Measurements from ENCODE around the gene ETV1.

ETV1 gene

DNA sequence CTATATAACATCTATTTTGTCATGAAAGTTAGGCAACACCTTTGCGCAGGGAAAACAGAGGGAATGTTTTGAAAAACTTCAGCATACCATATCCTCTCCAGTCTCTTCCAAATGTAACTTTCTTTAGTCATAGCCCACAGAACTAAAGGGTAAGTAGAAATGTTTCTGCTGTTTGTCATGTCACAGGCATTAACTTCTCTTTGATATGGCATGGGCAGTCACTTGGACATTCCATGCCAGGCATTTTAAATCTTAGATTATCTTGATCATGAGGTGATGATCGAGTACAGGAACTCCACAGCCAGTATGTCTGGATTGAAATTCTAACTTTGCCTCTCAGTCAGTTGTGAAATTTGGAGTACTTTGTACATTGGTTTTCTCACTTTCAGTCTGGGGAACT, 27.5 kb upstream of the ETV1 start:
- no peaks in the 10 kb centered on the region for H3K27me3 ChIP-seq (ENCODE audit: insufficient read depth, insufficient read length)
- H3K4me3 ChIP-seq (ENCODE audit: insufficient read length, low read depth), result no peak overlapping the region
- H3K4me1 ChIP-seq (ENCODE audit: insufficient read depth, insufficient read length), result no peaks in the 10 kb centered on the region
- H3K36me3 ChIP-seq (ENCODE audit: insufficient read depth, insufficient read length, low read length), result no peaks in the 10 kb centered on the region
- H3K9me3 ChIP-seq (ENCODE audit: insufficient read depth, low read length), result no peaks in the 10 kb centered on the region
- no peak overlapping the region for H3K9ac ChIP-seq (ENCODE audit: insufficient read length, low read depth)
- DNase-seq (ENCODE audit: low read depth, low spot score), result no peak
- TF ChIP-seq YY1 (IDR thresholded peaks at IDR 0.05; ENCODE audit: insufficient read depth, insufficient read length) (no peak), ZNF274 (IDR thresholded peaks at IDR 0.05; ENCODE audit: low read depth, low read length) (no peak), SUZ12 (IDR thresholded peaks at IDR 0.05; ENCODE audit: extremely low read depth, insufficient read depth, insufficient read length) (no peak)

DNA sequence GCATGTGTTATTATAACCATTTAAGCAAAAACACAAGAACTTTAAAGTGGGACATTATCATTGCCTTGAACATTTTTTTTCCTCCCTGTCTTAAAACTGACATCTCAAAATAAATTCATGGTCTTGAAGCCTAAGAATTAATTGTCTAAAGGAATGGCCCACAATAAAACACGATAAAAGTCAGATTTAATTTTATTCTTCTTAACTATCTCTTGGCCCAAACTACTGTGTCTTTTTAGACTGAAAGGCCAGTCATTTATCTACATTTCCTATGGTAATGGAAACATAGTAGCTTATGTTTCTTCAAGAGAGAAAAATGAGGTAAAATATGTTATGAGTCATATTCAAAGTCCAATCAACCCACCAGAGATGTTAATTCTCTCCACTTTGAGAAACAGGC, 24.4 kb upstream of the ETV1 start:
- DNase-seq (ENCODE audit: low read depth, low spot score), result no peak
- H3K4me1 ChIP-seq (ENCODE audit: insufficient read depth, insufficient read length), result no peaks in the 10 kb centered on the region
- H3K36me3 ChIP-seq (ENCODE audit: insufficient read depth, insufficient read length, low read length), result no peaks in the 10 kb centered on the region
- H3K4me3 ChIP-seq (ENCODE audit: insufficient read length, low read depth), result no peak overlapping the region
- no peak overlapping the region for H3K9ac ChIP-seq (ENCODE audit: insufficient read length, low read depth)
- H3K27me3 ChIP-seq (ENCODE audit: insufficient read depth, insufficient read length), result no peaks in the 10 kb centered on the region
- H3K9me3 ChIP-seq (ENCODE audit: insufficient read depth, low read length), result no peaks in the 10 kb centered on the region
- TF ChIP-seq ZNF274 (IDR thresholded peaks at IDR 0.05; ENCODE audit: low read depth, low read length) (no peak), SUZ12 (IDR thresholded peaks at IDR 0.05; ENCODE audit: extremely low read depth, insufficient read depth, insufficient read length) (no peak), YY1 (IDR thresholded peaks at IDR 0.05; ENCODE audit: insufficient read depth, insufficient read length) (no peak)

DNA sequence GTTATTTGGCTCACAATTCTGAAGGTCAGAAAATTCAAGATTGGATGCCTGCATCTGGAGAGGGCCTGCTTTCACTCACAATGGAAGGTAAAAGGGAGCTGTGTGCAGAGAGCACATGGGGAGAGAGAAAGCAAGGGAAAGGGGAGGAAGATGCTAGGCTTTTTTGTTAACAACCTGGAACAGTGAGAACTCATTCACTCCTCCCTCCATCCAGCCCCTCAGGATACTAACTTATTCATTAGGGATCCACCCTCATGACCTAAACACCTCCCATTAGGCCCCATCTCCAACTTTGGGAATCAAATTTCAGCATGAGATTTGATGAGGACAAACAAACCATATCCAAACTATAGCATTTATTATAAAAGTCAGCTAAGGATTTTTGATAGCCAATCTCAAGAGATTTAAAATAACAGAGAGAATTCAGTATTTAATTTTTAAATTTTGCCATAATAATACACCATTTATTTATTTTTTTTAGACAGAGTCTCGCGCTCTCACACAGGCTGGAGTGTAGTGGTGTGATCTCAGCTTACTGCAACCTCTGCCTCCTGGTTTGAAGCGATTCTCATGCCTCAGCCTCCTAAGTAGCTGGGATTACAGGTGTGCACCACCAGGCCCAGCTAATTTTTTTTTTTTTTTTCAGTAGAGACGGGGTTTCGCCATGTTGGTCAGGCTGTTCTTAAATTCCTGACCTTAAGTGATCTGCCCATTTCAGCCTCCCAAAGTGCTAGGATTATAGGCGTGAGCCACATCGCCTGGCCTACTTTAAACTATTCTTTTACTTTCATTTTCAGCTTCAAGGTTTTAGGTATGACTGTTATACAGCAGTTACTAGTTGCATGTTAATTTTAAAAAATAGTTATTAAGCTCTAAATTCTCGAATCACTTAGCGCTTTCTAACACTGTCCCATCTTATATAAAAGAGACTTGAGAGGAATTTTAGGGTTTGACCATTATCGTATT, 20.3 kb upstream of the ETV1 start:
- H3K9me3 ChIP-seq (ENCODE audit: insufficient read depth, low read length), result no peaks in the 10 kb centered on the region
- H3K4me1 ChIP-seq (ENCODE audit: insufficient read depth, insufficient read length), result no peaks in the 10 kb centered on the region
- H3K9ac ChIP-seq (ENCODE audit: insufficient read length, low read depth), result no peak overlapping the region
- TF ChIP-seq ZNF274 (IDR thresholded peaks at IDR 0.05; ENCODE audit: low read depth, low read length), result no peak
- TF ChIP-seq SUZ12 (IDR thresholded peaks at IDR 0.05; ENCODE audit: extremely low read depth, insufficient read depth, insufficient read length), result no peak
- TF ChIP-seq YY1 (IDR thresholded peaks at IDR 0.05; ENCODE audit: insufficient read depth, insufficient read length), result no peak
- H3K4me3 ChIP-seq (ENCODE audit: insufficient read length, low read depth), result no peak overlapping the region
- no peak for DNase-seq (ENCODE audit: low read depth, low spot score)
- no peaks in the 10 kb centered on the region for H3K27me3 ChIP-seq (ENCODE audit: insufficient read depth, insufficient read length)
- H3K36me3 ChIP-seq (ENCODE audit: insufficient read depth, insufficient read length, low read length), result no peaks in the 10 kb centered on the region

DNA sequence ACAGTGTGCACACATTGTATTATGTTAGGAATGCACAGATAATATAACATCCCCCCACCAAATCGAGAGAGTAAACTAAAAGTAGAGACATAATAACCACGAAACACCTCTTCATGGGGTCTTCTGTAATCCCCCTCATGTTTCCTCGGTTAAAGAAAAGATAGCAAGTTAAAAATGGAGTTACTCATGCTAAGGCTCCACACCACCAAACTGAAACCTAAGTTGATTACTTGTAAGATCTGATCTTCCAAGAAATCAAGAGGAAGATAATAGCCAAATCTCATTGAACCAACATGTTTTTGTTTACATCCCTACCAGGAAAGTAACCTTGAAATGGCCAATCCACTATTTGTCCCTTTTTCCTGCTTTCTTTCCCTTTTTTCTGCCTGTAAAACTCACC, 11.7 kb upstream of the ETV1 start:
- H3K4me3 ChIP-seq (ENCODE audit: insufficient read length, low read depth), result no peak overlapping the region
- H3K9me3 ChIP-seq (ENCODE audit: insufficient read depth, low read length), result no peaks in the 10 kb centered on the region
- H3K27me3 ChIP-seq (ENCODE audit: insufficient read depth, insufficient read length), result no peaks in the 10 kb centered on the region
- H3K36me3 ChIP-seq (ENCODE audit: insufficient read depth, insufficient read length, low read length), result no peaks in the 10 kb centered on the region
- H3K9ac ChIP-seq (ENCODE audit: insufficient read length, low read depth), result no peak overlapping the region
- no peaks in the 10 kb centered on the region for H3K4me1 ChIP-seq (ENCODE audit: insufficient read depth, insufficient read length)
- DNase-seq (ENCODE audit: low read depth, low spot score), result no peak
- TF ChIP-seq SUZ12 (IDR thresholded peaks at IDR 0.05; ENCODE audit: extremely low read depth, insufficient read depth, insufficient read length), result no peak
- TF ChIP-seq YY1 (IDR thresholded peaks at IDR 0.05; ENCODE audit: insufficient read depth, insufficient read length), result no peak
- TF ChIP-seq ZNF274 (IDR thresholded peaks at IDR 0.05; ENCODE audit: low read depth, low read length), result no peak

DNA sequence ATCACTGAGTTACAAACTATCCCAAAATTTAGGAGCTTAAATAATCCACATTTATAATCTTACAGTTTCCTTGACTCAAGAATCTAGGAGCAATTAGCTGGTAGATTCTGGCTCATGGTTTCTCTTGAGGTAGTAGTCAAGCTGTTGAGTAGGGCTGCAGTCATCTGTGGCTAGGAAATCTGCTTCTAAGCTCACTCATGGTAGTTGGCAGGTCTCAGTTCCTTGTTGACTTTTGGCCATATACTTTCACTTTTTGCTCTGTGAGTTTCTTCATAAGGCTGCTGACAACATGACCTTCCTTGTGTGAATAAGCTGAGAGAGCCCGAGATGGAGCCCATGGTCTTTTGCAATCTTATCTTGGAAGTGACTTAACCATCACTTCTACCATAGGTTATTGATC, 10.8 kb upstream of the ETV1 start:
- H3K4me1 ChIP-seq (ENCODE audit: insufficient read depth, insufficient read length), result no peaks in the 10 kb centered on the region
- H3K9ac ChIP-seq (ENCODE audit: insufficient read length, low read depth), result no peak overlapping the region
- no peak for DNase-seq (ENCODE audit: low read depth, low spot score)
- TF ChIP-seq SUZ12 (IDR thresholded peaks at IDR 0.05; ENCODE audit: extremely low read depth, insufficient read depth, insufficient read length) (no peak), ZNF274 (IDR thresholded peaks at IDR 0.05; ENCODE audit: low read depth, low read length) (no peak), YY1 (IDR thresholded peaks at IDR 0.05; ENCODE audit: insufficient read depth, insufficient read length) (no peak)
- H3K9me3 ChIP-seq (ENCODE audit: insufficient read depth, low read length), result no peaks in the 10 kb centered on the region
- no peak overlapping the region for H3K4me3 ChIP-seq (ENCODE audit: insufficient read length, low read depth)
- H3K27me3 ChIP-seq (ENCODE audit: insufficient read depth, insufficient read length), result no peaks in the 10 kb centered on the region
- no peaks in the 10 kb centered on the region for H3K36me3 ChIP-seq (ENCODE audit: insufficient read depth, insufficient read length, low read length)

DNA sequence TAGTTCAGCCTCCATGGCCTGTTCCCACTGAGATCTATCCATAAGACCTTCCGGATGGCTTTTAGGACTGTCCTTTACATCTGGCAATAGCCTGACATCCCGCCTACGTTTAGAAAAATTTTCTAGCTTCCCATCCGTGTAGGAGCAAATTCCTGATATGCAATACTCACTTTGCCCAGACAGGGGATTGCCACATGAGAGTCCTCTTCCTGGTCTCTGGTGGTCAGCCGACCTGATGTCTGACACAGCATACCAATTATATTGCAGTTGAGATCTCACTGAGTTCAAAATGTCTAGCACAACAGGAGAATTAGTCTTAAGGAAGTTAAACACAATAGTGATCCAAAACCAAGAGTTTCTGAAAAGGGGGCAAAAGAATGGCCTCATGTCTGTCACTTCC, 9.4 kb upstream of the ETV1 start:
- no peaks in the 10 kb centered on the region for H3K9me3 ChIP-seq (ENCODE audit: insufficient read depth, low read length)
- no peak overlapping the region for H3K9ac ChIP-seq (ENCODE audit: insufficient read length, low read depth)
- no peaks in the 10 kb centered on the region for H3K27me3 ChIP-seq (ENCODE audit: insufficient read depth, insufficient read length)
- no peak for DNase-seq (ENCODE audit: low read depth, low spot score)
- H3K4me1 ChIP-seq (ENCODE audit: insufficient read depth, insufficient read length), result no peaks in the 10 kb centered on the region
- no peak for TF ChIP-seq SUZ12 (IDR thresholded peaks at IDR 0.05; ENCODE audit: extremely low read depth, insufficient read depth, insufficient read length)
- no peak for TF ChIP-seq YY1 (IDR thresholded peaks at IDR 0.05; ENCODE audit: insufficient read depth, insufficient read length)
- no peak for TF ChIP-seq ZNF274 (IDR thresholded peaks at IDR 0.05; ENCODE audit: low read depth, low read length)
- no peak overlapping the region for H3K4me3 ChIP-seq (ENCODE audit: insufficient read length, low read depth)
- H3K36me3 ChIP-seq (ENCODE audit: insufficient read depth, insufficient read length, low read length), result no peaks in the 10 kb centered on the region

DNA sequence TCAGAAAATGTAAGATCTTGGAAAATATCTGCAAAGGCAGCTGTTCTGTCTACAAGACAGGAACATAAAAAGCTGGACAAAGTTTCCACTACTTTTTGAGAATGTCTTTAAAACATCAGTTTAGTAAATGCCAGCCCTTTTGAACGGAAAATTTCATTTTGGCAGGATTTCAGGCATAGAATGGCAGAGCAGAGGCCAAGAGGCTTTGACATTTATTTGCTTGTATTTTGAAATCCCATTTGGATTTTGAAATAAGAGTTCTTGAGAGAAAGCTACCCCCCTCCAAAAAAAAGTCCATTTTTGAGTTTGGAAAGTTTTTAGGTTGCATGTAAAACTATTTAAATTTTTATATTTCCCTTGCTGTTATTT, 3.1 kb upstream of the ETV1 start:
- H3K9me3 ChIP-seq (ENCODE audit: insufficient read depth, low read length), result no peaks in the 10 kb centered on the region
- H3K9ac ChIP-seq (ENCODE audit: insufficient read length, low read depth), result no peak overlapping the region
- no peak overlapping the region for H3K4me3 ChIP-seq (ENCODE audit: insufficient read length, low read depth)
- H3K27me3 ChIP-seq (ENCODE audit: insufficient read depth, insufficient read length), result no peaks in the 10 kb centered on the region
- no peak for TF ChIP-seq SUZ12 (IDR thresholded peaks at IDR 0.05; ENCODE audit: extremely low read depth, insufficient read depth, insufficient read length)
- no peak for TF ChIP-seq ZNF274 (IDR thresholded peaks at IDR 0.05; ENCODE audit: low read depth, low read length)
- TF ChIP-seq YY1 (IDR thresholded peaks at IDR 0.05; ENCODE audit: insufficient read depth, insufficient read length), result no peak
- no peak for DNase-seq (ENCODE audit: low read depth, low spot score)
- no peaks in the 10 kb centered on the region for H3K4me1 ChIP-seq (ENCODE audit: insufficient read depth, insufficient read length)
- no peaks in the 10 kb centered on the region for H3K36me3 ChIP-seq (ENCODE audit: insufficient read depth, insufficient read length, low read length)

All from NT2/D1 (cell line).